H1 (cell line): ENCODE data around the gene NTN1. TPM values are rescaled to one million over a fixed set of nuclear protein-coding genes. Genes with fewer than 3 reads are reported as not detected.

Experiments
- ASH2L ChIP-seq: fragments of 200-600, 300-600 bp; sonication (generic); IDR thresholded peaks from one replicate; pipeline ENCODE4 v1.7.1; 2017; ENCODE audit warnings: low read length
- BCL11A ChIP-seq, 2 experiments: IDR thresholded peaks; one replicate each; pipeline ENCODE4 v1.6.1; 2011; ENCODE audit warnings: low read depth in 2 of 2, low read length in 2 of 2, mild to moderate bottlenecking in 2 of 2
- EZH2 ChIP-seq: fragments of 200-600 bp; sonication (generic); IDR thresholded peaks from 2 replicates; pipeline ENCODE4 v1.7.1; 2012; ENCODE audit warnings: low read depth, mild to moderate bottlenecking, moderate library complexity, low read length, inconsistent platforms; ENCODE audit not compliant: severe bottlenecking
- FOSL1 ChIP-seq: IDR thresholded peaks from 2 replicates; pipeline ENCODE4 v1.6.1; 2011; ENCODE audit warnings: mild to moderate bottlenecking, low read depth, low read length, moderate library complexity; ENCODE audit not compliant: insufficient read depth
- HDAC2 ChIP-seq, 2 experiments: fragments of 300-600 bp in 1 of 2; sonication (generic) in 1 of 2; IDR thresholded peaks; 2 replicates each; pipeline ENCODE4 v1.6.1; 2011 to 2012; ENCODE audit warnings: low read depth in 2 of 2, low read length in 2 of 2, mild to moderate bottlenecking in 2 of 2, moderate library complexity in 2 of 2, borderline replicate concordance in 1 of 2, inconsistent platforms in 1 of 2
- KDM1A ChIP-seq: fragments of 200-600, 300-600 bp; sonication (generic); IDR thresholded peaks from 2 replicates; pipeline ENCODE4 v1.7.1; 2016; ENCODE audit warnings: mild to moderate bottlenecking, low read length, borderline replicate concordance
- polyA plus RNA-seq, 7 experiments: library from polyadenylated mRNA; depleted of rRNA in 3 of 7; stranded (reverse) in 5 of 7; unstranded in 2 of 7; fragments of >200 nt in 5 of 7; fragments of 200-250 nt in 2 of 7; gene quantifications; 1 replicate in 5 of 7; 2 replicates in 1 of 7; 4 replicates in 1 of 7; pipeline versions ENCODE4 v1.2.1 to v1.2.3, GENCODE V29; 2011 to 2013; ENCODE audit warnings: missing spikeins in 2 of 7, mixed read lengths in 2 of 7
- total RNA-seq: library from RNA; stranded (reverse); fragmentation: NEBNext Ultra II Directional; extraction: Animal tissue kit (Norgen Biotek cat#: 25700); gene quantifications from 2 replicates; pipeline ENCODE4 v1.2.1, GENCODE V29; 2021
- TF ChIP-seq, protein P1 (sequence below): fragments of 300-600 bp; sonication (generic); IDR thresholded peaks from 2 replicates; pipeline ENCODE4 v1.7.1; 2012; ENCODE audit warnings: low read length, moderate library complexity, mild to moderate bottlenecking, inconsistent platforms; ENCODE audit not compliant: insufficient replicate concordance

Gene NTN1
- total and polyA plus RNA-seq, 2 of the 8 experiments (the other 6 are each of a cell fraction or from before 2014, with no cell fraction given): 2.0 to 2.3 TPM

DNA sequence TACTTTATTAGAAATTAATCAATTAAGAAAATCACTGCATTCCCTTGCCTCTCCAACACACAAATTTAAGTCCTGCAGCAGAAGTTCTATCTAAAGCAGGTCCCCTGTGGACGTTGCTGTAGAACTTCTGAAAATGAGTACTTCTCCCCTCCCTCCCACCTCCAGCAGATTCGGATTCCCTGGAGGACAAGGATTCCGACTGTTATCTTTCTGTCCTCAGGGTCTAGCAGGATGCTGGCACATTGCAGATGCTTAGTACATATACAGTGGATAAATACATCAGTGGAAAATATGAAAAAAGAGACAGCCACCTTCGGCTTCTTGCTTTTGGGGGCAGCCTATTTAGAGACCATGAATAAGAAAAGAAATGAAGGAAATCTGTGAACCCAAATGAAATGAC is 32.1 kb downstream of the NTN1 start (continued):
- TF ChIP-seq, protein P1, sequence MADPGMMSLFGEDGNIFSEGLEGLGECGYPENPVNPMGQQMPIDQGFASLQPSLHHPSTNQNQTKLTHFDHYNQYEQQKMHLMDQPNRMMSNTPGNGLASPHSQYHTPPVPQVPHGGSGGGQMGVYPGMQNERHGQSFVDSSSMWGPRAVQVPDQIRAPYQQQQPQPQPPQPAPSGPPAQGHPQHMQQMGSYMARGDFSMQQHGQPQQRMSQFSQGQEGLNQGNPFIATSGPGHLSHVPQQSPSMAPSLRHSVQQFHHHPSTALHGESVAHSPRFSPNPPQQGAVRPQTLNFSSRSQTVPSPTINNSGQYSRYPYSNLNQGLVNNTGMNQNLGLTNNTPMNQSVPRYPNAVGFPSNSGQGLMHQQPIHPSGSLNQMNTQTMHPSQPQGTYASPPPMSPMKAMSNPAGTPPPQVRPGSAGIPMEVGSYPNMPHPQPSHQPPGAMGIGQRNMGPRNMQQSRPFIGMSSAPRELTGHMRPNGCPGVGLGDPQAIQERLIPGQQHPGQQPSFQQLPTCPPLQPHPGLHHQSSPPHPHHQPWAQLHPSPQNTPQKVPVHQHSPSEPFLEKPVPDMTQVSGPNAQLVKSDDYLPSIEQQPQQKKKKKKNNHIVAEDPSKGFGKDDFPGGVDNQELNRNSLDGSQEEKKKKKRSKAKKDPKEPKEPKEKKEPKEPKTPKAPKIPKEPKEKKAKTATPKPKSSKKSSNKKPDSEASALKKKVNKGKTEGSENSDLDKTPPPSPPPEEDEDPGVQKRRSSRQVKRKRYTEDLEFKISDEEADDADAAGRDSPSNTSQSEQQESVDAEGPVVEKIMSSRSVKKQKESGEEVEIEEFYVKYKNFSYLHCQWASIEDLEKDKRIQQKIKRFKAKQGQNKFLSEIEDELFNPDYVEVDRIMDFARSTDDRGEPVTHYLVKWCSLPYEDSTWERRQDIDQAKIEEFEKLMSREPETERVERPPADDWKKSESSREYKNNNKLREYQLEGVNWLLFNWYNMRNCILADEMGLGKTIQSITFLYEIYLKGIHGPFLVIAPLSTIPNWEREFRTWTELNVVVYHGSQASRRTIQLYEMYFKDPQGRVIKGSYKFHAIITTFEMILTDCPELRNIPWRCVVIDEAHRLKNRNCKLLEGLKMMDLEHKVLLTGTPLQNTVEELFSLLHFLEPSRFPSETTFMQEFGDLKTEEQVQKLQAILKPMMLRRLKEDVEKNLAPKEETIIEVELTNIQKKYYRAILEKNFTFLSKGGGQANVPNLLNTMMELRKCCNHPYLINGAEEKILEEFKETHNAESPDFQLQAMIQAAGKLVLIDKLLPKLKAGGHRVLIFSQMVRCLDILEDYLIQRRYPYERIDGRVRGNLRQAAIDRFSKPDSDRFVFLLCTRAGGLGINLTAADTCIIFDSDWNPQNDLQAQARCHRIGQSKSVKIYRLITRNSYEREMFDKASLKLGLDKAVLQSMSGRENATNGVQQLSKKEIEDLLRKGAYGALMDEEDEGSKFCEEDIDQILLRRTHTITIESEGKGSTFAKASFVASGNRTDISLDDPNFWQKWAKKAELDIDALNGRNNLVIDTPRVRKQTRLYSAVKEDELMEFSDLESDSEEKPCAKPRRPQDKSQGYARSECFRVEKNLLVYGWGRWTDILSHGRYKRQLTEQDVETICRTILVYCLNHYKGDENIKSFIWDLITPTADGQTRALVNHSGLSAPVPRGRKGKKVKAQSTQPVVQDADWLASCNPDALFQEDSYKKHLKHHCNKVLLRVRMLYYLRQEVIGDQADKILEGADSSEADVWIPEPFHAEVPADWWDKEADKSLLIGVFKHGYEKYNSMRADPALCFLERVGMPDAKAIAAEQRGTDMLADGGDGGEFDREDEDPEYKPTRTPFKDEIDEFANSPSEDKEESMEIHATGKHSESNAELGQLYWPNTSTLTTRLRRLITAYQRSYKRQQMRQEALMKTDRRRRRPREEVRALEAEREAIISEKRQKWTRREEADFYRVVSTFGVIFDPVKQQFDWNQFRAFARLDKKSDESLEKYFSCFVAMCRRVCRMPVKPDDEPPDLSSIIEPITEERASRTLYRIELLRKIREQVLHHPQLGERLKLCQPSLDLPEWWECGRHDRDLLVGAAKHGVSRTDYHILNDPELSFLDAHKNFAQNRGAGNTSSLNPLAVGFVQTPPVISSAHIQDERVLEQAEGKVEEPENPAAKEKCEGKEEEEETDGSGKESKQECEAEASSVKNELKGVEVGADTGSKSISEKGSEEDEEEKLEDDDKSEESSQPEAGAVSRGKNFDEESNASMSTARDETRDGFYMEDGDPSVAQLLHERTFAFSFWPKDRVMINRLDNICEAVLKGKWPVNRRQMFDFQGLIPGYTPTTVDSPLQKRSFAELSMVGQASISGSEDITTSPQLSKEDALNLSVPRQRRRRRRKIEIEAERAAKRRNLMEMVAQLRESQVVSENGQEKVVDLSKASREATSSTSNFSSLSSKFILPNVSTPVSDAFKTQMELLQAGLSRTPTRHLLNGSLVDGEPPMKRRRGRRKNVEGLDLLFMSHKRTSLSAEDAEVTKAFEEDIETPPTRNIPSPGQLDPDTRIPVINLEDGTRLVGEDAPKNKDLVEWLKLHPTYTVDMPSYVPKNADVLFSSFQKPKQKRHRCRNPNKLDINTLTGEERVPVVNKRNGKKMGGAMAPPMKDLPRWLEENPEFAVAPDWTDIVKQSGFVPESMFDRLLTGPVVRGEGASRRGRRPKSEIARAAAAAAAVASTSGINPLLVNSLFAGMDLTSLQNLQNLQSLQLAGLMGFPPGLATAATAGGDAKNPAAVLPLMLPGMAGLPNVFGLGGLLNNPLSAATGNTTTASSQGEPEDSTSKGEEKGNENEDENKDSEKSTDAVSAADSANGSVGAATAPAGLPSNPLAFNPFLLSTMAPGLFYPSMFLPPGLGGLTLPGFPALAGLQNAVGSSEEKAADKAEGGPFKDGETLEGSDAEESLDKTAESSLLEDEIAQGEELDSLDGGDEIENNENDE: no peak
- TF ChIP-seq ASH2L (no peak), FOSL1 (no peak), EZH2 (no peak), HDAC2 (IDR thresholded peaks at IDR 0.05; ENCODE audit: borderline replicate concordance in 1 of 2, low read depth in 2 of 2, low read length in 2 of 2) (no peak), BCL11A (IDR thresholded peaks at IDR 0.05; ENCODE audit: low read depth in 2 of 2, low read length in 2 of 2) (no peak), KDM1A (no peak)
